Naive thymus-derived CD4-positive, alpha-beta T cell (primary cell): ENCODE data around the gene MACF1. TPM values are rescaled to one million over a fixed set of nuclear protein-coding genes. Genes with fewer than 3 reads are reported as not detected.

Source experiments
- ATAC-seq: fragments of 150-1000 bp; cut with Tn5 transposase; 2 replicates; pipeline ENCODE4 v1.10.0; 2021; ENCODE audit warnings: mild to moderate bottlenecking, moderate library complexity
- CTCF ChIA-PET: fragments of 350-600 bp; sonication (Branson Sonifier 250); formaldehyde crosslinking; loops from one replicate; lab custom pipeline; 2021; ENCODE audit warnings: antibody characterized with exemption; lab: Charles Lee
- POLR2A ChIA-PET: fragments of 350-600 bp; sonication (Branson Sonifier 250); formaldehyde crosslinking; loops from one replicate; lab custom pipeline; 2021; ENCODE audit warnings: antibody characterized with exemption, inconsistent platforms; lab: Charles Lee
- DNase-seq, 9 donors: peaks; one replicate each; pipeline versions ENCODE4 v3.0.0 to v3.0.0-alpha.2; 2020 to 2022; ENCODE audit warnings: mixed read lengths in 1 of 9
- H3K27ac ChIP-seq: one replicate; pipeline ENCODE4 v1.7.0; 2013; ENCODE audit warnings: mild to moderate bottlenecking, low read depth, low read length, moderate library complexity
- H3K27me3 ChIP-seq, 2 donors: one replicate each; pipeline ENCODE4 v1.7.0; 2013; ENCODE audit warnings: low read length in 2 of 2, mild to moderate bottlenecking in 2 of 2, moderate library complexity in 2 of 2; ENCODE audit not compliant: control insufficient read depth in 2 of 2, insufficient read depth in 2 of 2
- H3K36me3 ChIP-seq, 3 experiments: 1 replicate in 2 of 3; 2 replicates in 1 of 3; pipeline ENCODE4 v1.7.0; 2013; ENCODE audit warnings: low read length in 3 of 3, mild to moderate bottlenecking in 3 of 3, moderate library complexity in 1 of 3; ENCODE audit not compliant: insufficient read depth in 3 of 3, control insufficient read depth in 2 of 3
- H3K4me1 ChIP-seq, 2 donors: one replicate each; pipeline ENCODE4 v1.7.0; 2013; ENCODE audit warnings: low read length in 2 of 2, mild to moderate bottlenecking in 2 of 2, moderate library complexity in 1 of 2; ENCODE audit not compliant: control insufficient read depth in 2 of 2, insufficient read depth in 2 of 2
- H3K4me3 ChIP-seq: 2 replicates; pipeline ENCODE4 v1.7.0; 2013; ENCODE audit warnings: mild to moderate bottlenecking, low read length
- H3K9me3 ChIP-seq, 3 experiments: 1 replicate in 2 of 3; 2 replicates in 1 of 3; pipeline ENCODE4 v1.7.0; 2013; ENCODE audit warnings: low read length in 3 of 3; ENCODE audit not compliant: control insufficient read depth in 2 of 3
- H3K27ac Mint-ChIP-seq, 9 donors: one replicate each; pipeline ENCODE4 v1.8.0; 2020 to 2022; ENCODE audit warnings: mixed read lengths in 9 of 9, mild to moderate bottlenecking in 8 of 9, moderate library complexity in 5 of 9, inconsistent platforms in 2 of 9
- H3K27me3 Mint-ChIP-seq, 5 donors: one replicate each; pipeline ENCODE4 v1.8.0; 2021 to 2022; ENCODE audit warnings: mixed read lengths in 5 of 5, mild to moderate bottlenecking in 1 of 5
- H3K36me3 Mint-ChIP-seq, 5 donors: one replicate each; pipeline ENCODE4 v1.8.0; 2020 to 2022; ENCODE audit warnings: mixed read lengths in 5 of 5, mild to moderate bottlenecking in 3 of 5, inconsistent platforms in 1 of 5
- H3K4me1 Mint-ChIP-seq, 7 donors: one replicate each; pipeline ENCODE4 v1.8.0; 2020 to 2022; ENCODE audit warnings: mixed read lengths in 7 of 7, mild to moderate bottlenecking in 3 of 7, inconsistent platforms in 1 of 7
- H3K4me3 Mint-ChIP-seq, 10 donors: one replicate each; pipeline ENCODE4 v1.8.0; 2020 to 2022; ENCODE audit warnings: mild to moderate bottlenecking in 10 of 10, mixed read lengths in 10 of 10, moderate library complexity in 6 of 10, inconsistent platforms in 2 of 10
- H3K9me3 Mint-ChIP-seq, 11 donors: one replicate each; pipeline ENCODE4 v1.8.0; 2020 to 2022; ENCODE audit warnings: mixed read lengths in 11 of 11, mild to moderate bottlenecking in 4 of 11, inconsistent platforms in 1 of 11, moderate library complexity in 1 of 11
- intact Hi-C, 2 donors: fragments of 100-400 bp; cut with micrococcal nuclease; formaldehyde crosslinking; loops; one replicate each; pipeline ENCODE4 v1.15.1; 2023
- polyA plus RNA-seq, 2 donors: library from polyadenylated mRNA; unstranded; fragments of 300-500 nt; fragmentation: Illumina TruSeq; gene quantifications; one replicate each; pipeline ENCODE4 v1.2.3, GENCODE V29; 2021
- total RNA-seq, 6 experiments: library from RNA in 5 of 6; stranded (reverse) in 5 of 6; gene quantifications; 1 replicate in 5 of 6; 2 replicates in 1 of 6; pipeline ENCODE4 v1.2.3 and lab custom pipeline; 2021 to 2026

Gene MACF1
- total and polyA plus RNA-seq, 7 experiments from 2014 or later = 21.2 to 409 (median 288) TPM

- Mint-ChIP-seq H3K9me3 (no peaks in the 10 kb centered on the region), H3K4me3 (peak overlapping the region in 1 of 10 donors; percentile 46), H3K27me3 (no peaks in the 10 kb centered on the region), H3K4me1 (peaks cover 21 to 52% (median 35%) of the 10 kb centered on the region in 7 donors), H3K27ac (peak overlapping the region in 7 of 9 donors; percentile 11 to 68 (median 53)), H3K36me3 (peaks cover 0 to 18% (median 6%) of the 10 kb centered on the region in 5 donors)
- POLR2A ChIA-PET = interaction anchor here (0.7 to 1.9 kb wide), 12 partner anchors 8 to 74 kb away, joined by 3 to 25 read pairs (median 4); partner anchors contain the start of gene MACF1
- no peaks in the 10 kb centered on the region for H3K9me3 ChIP-seq
- CTCF ChIA-PET = interaction anchor here (0.6 to 11.7 kb wide), 35 partner anchors 8 to 160 kb away, joined by 3 to 298 read pairs (median 5); partner anchors contain the start of gene MACF1
- peak overlapping the region; percentile 11 for H3K27ac ChIP-seq
- H3K27me3 ChIP-seq = no peaks in the 10 kb centered on the region
- H3K4me3 ChIP-seq = no peak overlapping the region
- intact Hi-C loops = loop anchor here (1.0 kb wide), 8 partner anchors 43 to 281 kb away; no protein-coding TSS in a partner anchor
- DNase-seq = peak; percentile 41 to 73 (median 54)
- peaks cover 10 to 69% (median 20%) of the 10 kb centered on the region in 3 experiments for H3K36me3 ChIP-seq
- peaks cover 17 to 25% of the 10 kb centered on the region in 2 donors for H3K4me1 ChIP-seq
- ATAC-seq = peak; percentile 84
These were observed 53.8 kb downstream of the MACF1 start for GRCh38 chr1:39258146-39258924.

GRCh38 chr1:39258925-39259244, 54.4 kb downstream of the MACF1 start:
- H3K9me3 Mint-ChIP-seq = no peaks in the 10 kb centered on the region
- Histone ChIP-seq H3K27ac (peak overlapping the region; percentile 11), H3K4me1 (peaks cover 17 to 25% of the 10 kb centered on the region in 2 donors), H3K9me3 (no peaks in the 10 kb centered on the region), H3K4me3 (no peak overlapping the region), H3K27me3 (no peaks in the 10 kb centered on the region), H3K36me3 (peaks cover 10 to 65% (median 20%) of the 10 kb centered on the region in 3 experiments)
- no peaks in the 10 kb centered on the region for H3K27me3 Mint-ChIP-seq
- intact Hi-C loops = loop anchor here (1.0 kb wide), 8 partner anchors 44 to 280 kb away; no protein-coding TSS in a partner anchor
- peaks cover 0 to 18% (median 6%) of the 10 kb centered on the region in 5 donors for H3K36me3 Mint-ChIP-seq
- H3K27ac Mint-ChIP-seq = peak overlapping the region in 7 of 9 donors; percentile 1 to 68 (median 53)
- H3K4me3 Mint-ChIP-seq = peak overlapping the region in 1 of 10 donors; percentile 46
- peaks cover 23 to 53% (median 39%) of the 10 kb centered on the region in 7 donors for H3K4me1 Mint-ChIP-seq
- no peak for DNase-seq
- POLR2A ChIA-PET = interaction anchor here (0.5 to 1.9 kb wide), 12 partner anchors 8 to 75 kb away, joined by 3 to 25 read pairs (median 4); partner anchors contain the start of gene MACF1
- no peak for ATAC-seq
- CTCF ChIA-PET = interaction anchor here (0.6 to 11.7 kb wide), 32 partner anchors 8 to 161 kb away, joined by 3 to 298 read pairs (median 5); partner anchors contain the start of gene MACF1

GRCh38 chr1:39261712-39262221, 57.3 kb downstream of the MACF1 start:
- Mint-ChIP-seq H3K9me3 (no peaks in the 10 kb centered on the region), H3K36me3 (peaks cover 0 to 18% (median 6%) of the 10 kb centered on the region in 5 donors), H3K27me3 (no peaks in the 10 kb centered on the region), H3K4me1 (peaks cover 41 to 73% (median 56%) of the 10 kb centered on the region in 7 donors), H3K27ac (peak overlapping the region in 5 of 9 donors; percentile 19 to 63 (median 46)), H3K4me3 (peak overlapping the region in 3 of 10 donors; percentile 9 to 21 (median 12))
- intact Hi-C loops = no loop called here
- Histone ChIP-seq H3K27me3 (no peaks in the 10 kb centered on the region), H3K4me1 (peaks cover 21 to 33% of the 10 kb centered on the region in 2 donors), H3K36me3 (peaks cover 4 to 37% (median 9%) of the 10 kb centered on the region in 3 experiments), H3K4me3 (no peak overlapping the region), H3K27ac (no peak overlapping the region), H3K9me3 (no peaks in the 10 kb centered on the region)
- DNase-seq (no peak), ATAC-seq (no peak)
- CTCF ChIA-PET = interaction anchor here (0.8 to 11.7 kb wide), 4 partner anchors 14 to 164 kb away, joined by 8 to 298 read pairs (median 40); partner anchors contain the start of gene MACF1
- POLR2A ChIA-PET = interaction anchor here (0.6 kb wide), 1 partner anchor 46 kb away, joined by 3 read pairs; no protein-coding TSS in a partner anchor

GRCh38 chr1:39262802-39263201, 58.3 kb downstream of the MACF1 start:
- CTCF ChIA-PET = interaction anchor here (1.1 to 11.7 kb wide), 4 partner anchors 56 to 164 kb away, joined by 3 to 298 read pairs (median 30); partner anchors contain the start of gene MACF1

GRCh38 chr1:39266269-39266668, 61.8 kb downstream of the MACF1 start:
- peak overlapping the region in 3 of 10 donors; percentile 1 to 61 (median 21) for H3K4me3 Mint-ChIP-seq
- H3K9me3 Mint-ChIP-seq = no peaks in the 10 kb centered on the region
- no peak overlapping the region for H3K27ac ChIP-seq
- H3K36me3 ChIP-seq = peaks cover 0 to 12% (median 0%) of the 10 kb centered on the region in 3 experiments
- no peaks in the 10 kb centered on the region for H3K9me3 ChIP-seq
- H3K27ac Mint-ChIP-seq = peak overlapping the region in 7 of 9 donors; percentile 3 to 54 (median 42)
- peaks cover 33 to 39% of the 10 kb centered on the region in 2 donors for H3K4me1 ChIP-seq
- no peaks in the 10 kb centered on the region for H3K27me3 ChIP-seq
- ATAC-seq = peak; percentile 46
- ChIA-PET POLR2A (interaction anchor here (1.2 kb wide), 1 partner anchor 73 kb away, joined by 6 read pairs; no protein-coding TSS in a partner anchor), CTCF (interaction anchor here (0.7 to 5.1 kb wide), 6 partner anchors 74 to 274 kb away, joined by 3 to 30 read pairs (median 4); no protein-coding TSS in a partner anchor)
- no peak overlapping the region for H3K4me3 ChIP-seq
- H3K4me1 Mint-ChIP-seq = peaks cover 64 to 89% (median 81%) of the 10 kb centered on the region in 7 donors
- no peaks in the 10 kb centered on the region for H3K27me3 Mint-ChIP-seq
- DNase-seq = peak in 1 of 9 donors; percentile 8
- intact Hi-C loops = loop anchor here in 1 of 2 donors (5.0 kb wide), 1 partner anchor 146 kb away; no protein-coding TSS in a partner anchor
- peaks cover 4 to 16% (median 10%) of the 10 kb centered on the region in 5 donors for H3K36me3 Mint-ChIP-seq

More at GRCh38 chr1:39262802-39263201, 58.3 kb downstream of the MACF1 start:
- H3K27me3 ChIP-seq = no peaks in the 10 kb centered on the region
- peaks cover 0 to 14% (median 6%) of the 10 kb centered on the region in 5 donors for H3K36me3 Mint-ChIP-seq
- no peak overlapping the region for H3K4me3 ChIP-seq
- no peak overlapping the region for H3K27ac ChIP-seq
- H3K27me3 Mint-ChIP-seq = no peaks in the 10 kb centered on the region
- peaks cover 4 to 28% (median 7%) of the 10 kb centered on the region in 3 experiments for H3K36me3 ChIP-seq
- H3K4me1 ChIP-seq = peaks cover 23 to 38% of the 10 kb centered on the region in 2 donors
- no peaks in the 10 kb centered on the region for H3K9me3 ChIP-seq
- peak overlapping the region in 1 of 9 donors; percentile 17 for H3K27ac Mint-ChIP-seq
- peak overlapping the region in 1 of 10 donors; percentile 0 for H3K4me3 Mint-ChIP-seq
- intact Hi-C loops = no loop called here
- no peak for ATAC-seq
- H3K4me1 Mint-ChIP-seq = peaks cover 46 to 75% (median 60%) of the 10 kb centered on the region in 7 donors
- no peaks in the 10 kb centered on the region for H3K9me3 Mint-ChIP-seq
- POLR2A ChIA-PET = interaction anchor here (0.6 to 1.9 kb wide), 2 partner anchors 79 to 260 kb away, joined by 3 to 7 read pairs; no protein-coding TSS in a partner anchor
- DNase-seq = no peak
